Peyer's patch (tissue), 4 donors: ENCODE results near the gene C16orf96. TPM values are rescaled to one million over a fixed set of nuclear protein-coding genes. Genes with fewer than 3 reads are reported as not detected.
"Not testable (repeated sequence)": the region's sequence is repeated elsewhere in the genome, so short reads cannot be mapped to it uniquely, and the experiment has no call there.

ENCODE experiments used
- DNase-seq, 3 donors: peaks; one replicate each; pipeline ENCODE4 v3.0.0-alpha.2; 2017 to 2019
- H3K27ac ChIP-seq, 4 donors: fragments of 200-600 bp; sonication (generic); one replicate each; pipeline ENCODE4 v1.5.1; 2016 to 2019
- H3K27me3 ChIP-seq, 2 donors: fragments of 200-600 bp; sonication (generic); one replicate each; pipeline ENCODE4 v1.5.1; 2019
- H3K36me3 ChIP-seq, 3 donors: fragments of 200-600 bp; sonication (generic); one replicate each; pipeline ENCODE4 v1.5.1; 2016 to 2019
- H3K4me1 ChIP-seq, 4 donors: fragments of 200-600 bp; sonication (generic); one replicate each; pipeline ENCODE4 v1.5.1; 2016 to 2019
- H3K4me3 ChIP-seq, 4 donors: fragments of 200-600 bp; sonication (generic); 1 replicate in 3 of 4; 2 replicates in 1 of 4; pipeline ENCODE4 v1.5.1; 2016 to 2019; ENCODE audit warnings: mild to moderate bottlenecking in 1 of 4
- H3K9me3 ChIP-seq, 4 donors: fragments of 200-600 bp; sonication (generic); one replicate each; pipeline ENCODE4 v1.5.1; 2016 to 2019; ENCODE audit warnings: mild to moderate bottlenecking in 1 of 4
- CTCF ChIP-seq, 6 experiments: fragments of 450-650 bp in 4 of 6; fragments of 200-600 bp in 2 of 6; sonication (generic) in 1 of 6; IDR thresholded peaks; one replicate each; pipeline ENCODE4 v1.5.1; 2017 to 2019; ENCODE audit warnings: antibody characterized with exemption in 6 of 6, mild to moderate bottlenecking in 3 of 6, moderate library complexity in 1 of 6
- POLR2A ChIP-seq, 2 donors: fragments of 450-650 bp; IDR thresholded peaks; one replicate each; pipeline ENCODE4 v1.5.1; 2017; ENCODE audit warnings: antibody characterized with exemption in 2 of 2, mild to moderate bottlenecking in 2 of 2, moderate library complexity in 2 of 2
- total RNA-seq, 4 donors: library from RNA; depleted of rRNA; stranded (reverse); fragments of >200 nt; gene quantifications; one replicate each; pipeline ENCODE4 v1.1.0, GENCODE V29; 2016

C16orf96 gene
- total RNA-seq, 4 donors from 2014 or later = not detected

- Histone ChIP-seq H3K4me1 (no peaks in the 10 kb centered on the region), H3K9me3 (no peaks in the 10 kb centered on the region), H3K27ac (no peak overlapping the region), H3K4me3 (no peak overlapping the region), H3K27me3 (no peaks in the 10 kb centered on the region), H3K36me3 (no peaks in the 10 kb centered on the region)
- no peak for TF ChIP-seq POLR2A (IDR thresholded peaks at IDR 0.05)
- TF ChIP-seq CTCF (IDR thresholded peaks at IDR 0.05) = no peak
- no peak for DNase-seq
Measured at GRCh38 chr16:4566144-4566543, 10.0 kb downstream of the C16orf96 start.

GRCh38 chr16:4570086-4570485, 13.9 kb downstream of the C16orf96 start:
- no peaks in the 10 kb centered on the region for H3K36me3 ChIP-seq
- TF ChIP-seq CTCF (IDR thresholded peaks at IDR 0.05) (no peak), POLR2A (IDR thresholded peaks at IDR 0.05) (no peak)
- no peak for DNase-seq
- no peak overlapping the region for H3K27ac ChIP-seq
- H3K4me3 ChIP-seq = no peak overlapping the region
- no peaks in the 10 kb centered on the region for H3K4me1 ChIP-seq
- no peaks in the 10 kb centered on the region for H3K9me3 ChIP-seq
- no peaks in the 10 kb centered on the region for H3K27me3 ChIP-seq

GRCh38 chr16:4570688-4571321, 14.7 kb downstream of the C16orf96 start:
- Histone ChIP-seq H3K4me1 (no peaks in the 10 kb centered on the region), H3K4me3 (no peak overlapping the region), H3K9me3 (no peaks in the 10 kb centered on the region), H3K36me3 (no peaks in the 10 kb centered on the region), H3K27ac (no peak overlapping the region), H3K27me3 (no peaks in the 10 kb centered on the region)
- TF ChIP-seq CTCF (IDR thresholded peaks at IDR 0.05) = no peak
- no peak for DNase-seq

- H3K36me3 ChIP-seq = no peaks in the 10 kb centered on the region
- TF ChIP-seq POLR2A (IDR thresholded peaks at IDR 0.05) (no peak), CTCF (IDR thresholded peaks at IDR 0.05) (no peak)
- DNase-seq = no peak
Measured at GRCh38 chr16:4572715-4573114, 16.6 kb downstream of the C16orf96 start.

GRCh38 chr16:4573926-4574325, 17.8 kb downstream of the C16orf96 start:
- H3K9me3 ChIP-seq, H3K27me3 ChIP-seq, H3K4me1 ChIP-seq, H3K4me3 ChIP-seq, DNase-seq, H3K36me3 ChIP-seq, H3K27ac ChIP-seq: not testable (repeated sequence)

More at GRCh38 chr16:4572715-4573114, 16.6 kb downstream of the C16orf96 start:
- H3K27me3 ChIP-seq = no peaks in the 10 kb centered on the region
- no peak overlapping the region for H3K27ac ChIP-seq
- H3K4me1 ChIP-seq = no peaks in the 10 kb centered on the region
- no peaks in the 10 kb centered on the region for H3K9me3 ChIP-seq
- H3K4me3 ChIP-seq = no peak overlapping the region

GRCh38 chr16:4574919-4575705, 19.0 kb downstream of the C16orf96 start:
- Histone ChIP-seq H3K36me3 (no peaks in the 10 kb centered on the region), H3K4me1 (no peaks in the 10 kb centered on the region), H3K9me3 (no peaks in the 10 kb centered on the region), H3K27me3 (no peaks in the 10 kb centered on the region), H3K4me3 (no peak overlapping the region), H3K27ac (no peak overlapping the region)
- TF ChIP-seq POLR2A (IDR thresholded peaks at IDR 0.05) (no peak), CTCF (IDR thresholded peaks at IDR 0.05) (no peak)
- DNase-seq = no peak
